ENCODE measurements around the gene NFATC2IP. TPM values are rescaled to one million over a fixed set of nuclear protein-coding genes. Genes with fewer than 3 reads are reported as not detected.
"Not testable (repeated sequence)": the region's sequence is repeated elsewhere in the genome, so short reads cannot be mapped to it uniquely, and the experiment has no call there.

Gene NFATC2IP
- total RNA-seq, 2 experiments from 2014 or later: 55.5 to 58.9 TPM

DNA sequence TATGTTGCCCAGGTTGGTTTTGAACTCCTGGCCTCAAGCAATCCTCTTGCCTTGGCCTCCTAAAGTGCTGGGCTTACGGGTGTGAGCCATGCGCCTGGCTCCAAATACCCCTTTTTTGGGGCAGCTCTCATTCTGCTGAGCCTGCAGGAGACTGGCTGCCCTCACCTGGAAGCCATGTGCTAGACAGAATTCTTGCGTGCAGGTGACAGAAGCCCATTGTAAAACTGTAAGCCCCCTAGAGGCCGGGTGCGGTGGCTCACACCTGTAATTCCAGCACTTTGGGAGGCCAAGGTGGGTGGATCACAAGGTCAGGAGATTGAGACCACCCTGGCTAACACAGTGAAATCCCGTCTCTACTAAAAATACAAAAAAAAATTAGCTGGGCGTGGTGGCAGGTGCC, 29.6 kb downstream of the NFATC2IP start:
- intact Hi-C loops (cut with micrococcal nuclease); H3K27ac Mint-ChIP-seq; DNase-seq; H3K9me3 Mint-ChIP-seq; H3K4me3 Mint-ChIP-seq; H3K27me3 Mint-ChIP-seq (ENCODE audit: low read depth): not testable (repeated sequence)
- Mint-ChIP-seq H3K4me1 (ENCODE audit: low read depth) (peaks cover 40% of the 10 kb centered on the region), H3K36me3 (ENCODE audit: low read depth) (peaks cover 32% of the 10 kb centered on the region)
- CTCF ChIA-PET: interaction anchor here (0.7 to 1.6 kb wide), 5 partner anchors 12 to 127 kb away, joined by 3 to 6 read pairs (median 6); no protein-coding TSS in a partner anchor

DNA sequence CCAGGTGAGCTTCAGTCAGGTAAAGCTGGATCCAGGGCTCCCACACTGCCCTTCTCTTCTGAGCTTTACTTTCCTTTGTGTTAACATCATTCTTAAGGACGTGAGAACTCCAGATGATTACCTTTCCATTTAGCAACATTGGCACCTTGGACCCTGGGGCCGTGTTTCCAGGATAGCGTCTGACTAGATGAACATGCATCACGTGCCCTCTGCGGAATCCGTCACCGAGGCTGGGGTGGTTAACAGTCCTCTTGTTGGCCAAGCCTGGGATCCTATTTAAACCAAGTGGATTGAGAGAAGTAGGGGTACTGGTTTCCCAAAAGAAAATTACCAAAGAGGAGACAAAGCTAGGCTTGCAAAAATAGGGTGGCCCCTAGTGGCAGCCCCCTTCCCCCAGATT, 30.2 kb downstream of the NFATC2IP start:
- H3K27me3 Mint-ChIP-seq (ENCODE audit: low read depth): no peaks in the 10 kb centered on the region
- H3K9me3 Mint-ChIP-seq: peaks cover 5% of the 10 kb centered on the region
- H3K4me1 Mint-ChIP-seq (ENCODE audit: low read depth): peaks cover 36% of the 10 kb centered on the region
- no peak for DNase-seq
- CTCF ChIA-PET: interaction anchor here (0.8 to 2.4 kb wide), 4 partner anchors 18 to 128 kb away, joined by 3 to 6 read pairs (median 6); no protein-coding TSS in a partner anchor
- H3K27ac Mint-ChIP-seq: no peak overlapping the region
- peaks cover 37% of the 10 kb centered on the region for H3K36me3 Mint-ChIP-seq (ENCODE audit: low read depth)
- no peak overlapping the region for H3K4me3 Mint-ChIP-seq
- intact Hi-C loops (cut with micrococcal nuclease): no loop called here

DNA sequence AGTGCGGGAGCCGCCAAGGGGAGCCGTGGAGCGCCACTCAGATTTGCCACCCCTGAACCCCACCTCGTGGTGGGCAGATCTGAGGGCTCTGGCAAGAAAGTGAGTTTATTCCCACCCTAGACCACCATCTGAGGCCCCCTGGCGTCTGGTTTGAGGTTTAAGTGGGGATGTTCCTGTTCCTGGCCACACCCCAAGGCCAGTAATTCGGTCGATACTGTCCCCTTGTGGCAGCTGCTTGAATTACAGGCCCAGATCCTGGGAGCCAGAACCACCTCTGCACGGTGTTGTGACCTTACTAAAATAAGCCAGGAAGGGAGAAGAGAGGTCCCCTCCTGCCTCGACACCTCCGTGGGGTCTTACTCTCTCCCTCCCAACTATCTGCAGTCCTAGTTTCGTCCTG, 30.8 kb downstream of the NFATC2IP start:
- Mint-ChIP-seq H3K9me3 (peaks cover 5% of the 10 kb centered on the region), H3K4me3 (no peak overlapping the region), H3K4me1 (ENCODE audit: low read depth) (peaks cover 30% of the 10 kb centered on the region), H3K27ac (no peak overlapping the region), H3K27me3 (ENCODE audit: low read depth) (no peaks in the 10 kb centered on the region), H3K36me3 (ENCODE audit: low read depth) (peaks cover 42% of the 10 kb centered on the region)
- DNase-seq: peak; percentile 61
- CTCF ChIA-PET: interaction anchor here (2.4 kb wide), 1 partner anchor 47 kb away, joined by 6 read pairs; no protein-coding TSS in a partner anchor
- intact Hi-C loops (cut with micrococcal nuclease): no loop called here

GRCh38 chr16:28982418-28982817, 31.7 kb downstream of the NFATC2IP start:
- H3K4me3 Mint-ChIP-seq: no peak overlapping the region
- H3K27me3 Mint-ChIP-seq (ENCODE audit: low read depth): no peaks in the 10 kb centered on the region
- CTCF ChIA-PET: interaction anchor here (0.6 to 3.3 kb wide), 3 partner anchors 9 to 46 kb away, joined by 3 to 14 read pairs (median 6); partner anchors contain the start of gene SPNS1
- intact Hi-C loops (cut with micrococcal nuclease): no loop called here
- peaks cover 31% of the 10 kb centered on the region for H3K4me1 Mint-ChIP-seq (ENCODE audit: low read depth)
- peaks cover 51% of the 10 kb centered on the region for H3K36me3 Mint-ChIP-seq (ENCODE audit: low read depth)
- H3K27ac Mint-ChIP-seq: no peak overlapping the region
- DNase-seq: no peak
- peaks cover 9% of the 10 kb centered on the region for H3K9me3 Mint-ChIP-seq

GRCh38 chr16:28982949-28983348, 32.2 kb downstream of the NFATC2IP start:
- CTCF ChIA-PET: interaction anchor here (0.6 to 3.3 kb wide), 3 partner anchors 9 to 46 kb away, joined by 3 to 14 read pairs (median 6); partner anchors contain the start of gene SPNS1
- intact Hi-C loops (cut with micrococcal nuclease): no loop called here
- Mint-ChIP-seq H3K4me1 (ENCODE audit: low read depth) (peaks cover 35% of the 10 kb centered on the region), H3K27me3 (ENCODE audit: low read depth) (no peaks in the 10 kb centered on the region), H3K9me3 (peaks cover 11% of the 10 kb centered on the region), H3K36me3 (ENCODE audit: low read depth) (peaks cover 57% of the 10 kb centered on the region), H3K4me3 (no peak overlapping the region), H3K27ac (peak overlapping the region; percentile 32)
- DNase-seq: no peak

DNA sequence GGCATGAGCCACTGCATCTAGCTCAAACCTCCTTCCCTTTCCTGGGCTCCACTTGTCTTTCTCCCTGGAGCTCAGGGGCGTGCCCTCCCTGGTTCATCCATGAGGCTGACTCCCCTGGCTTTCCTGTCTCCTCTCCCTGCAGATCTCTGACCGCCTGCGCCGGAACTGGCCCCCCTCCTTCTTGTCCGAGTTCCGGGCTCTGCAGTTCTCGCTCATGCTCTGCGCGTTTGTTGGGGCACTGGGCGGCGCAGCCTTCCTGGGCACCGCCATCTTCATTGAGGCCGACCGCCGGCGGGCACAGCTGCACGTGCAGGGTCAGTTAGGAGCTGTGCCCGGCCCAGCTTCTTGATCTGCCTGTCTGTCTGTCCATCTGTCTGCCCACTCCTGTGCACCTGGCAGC, 32.9 kb downstream of the NFATC2IP start:
- Mint-ChIP-seq H3K9me3 (peaks cover 11% of the 10 kb centered on the region), H3K36me3 (ENCODE audit: low read depth) (peaks cover 59% of the 10 kb centered on the region), H3K4me1 (ENCODE audit: low read depth) (peaks cover 34% of the 10 kb centered on the region), H3K4me3 (peak overlapping the region; percentile 45), H3K27me3 (ENCODE audit: low read depth) (no peaks in the 10 kb centered on the region), H3K27ac (peak overlapping the region; percentile 32)
- intact Hi-C loops (cut with micrococcal nuclease): loop anchor here (1.0 kb wide), 1 partner anchor 33 kb away; the partner anchor contains the start of gene NFATC2IP
- DNase-seq: no peak
- CTCF ChIA-PET: interaction anchor here (3.3 kb wide), 1 partner anchor 10 kb away, joined by 14 read pairs; the partner anchor contains the start of gene SPNS1

DNA sequence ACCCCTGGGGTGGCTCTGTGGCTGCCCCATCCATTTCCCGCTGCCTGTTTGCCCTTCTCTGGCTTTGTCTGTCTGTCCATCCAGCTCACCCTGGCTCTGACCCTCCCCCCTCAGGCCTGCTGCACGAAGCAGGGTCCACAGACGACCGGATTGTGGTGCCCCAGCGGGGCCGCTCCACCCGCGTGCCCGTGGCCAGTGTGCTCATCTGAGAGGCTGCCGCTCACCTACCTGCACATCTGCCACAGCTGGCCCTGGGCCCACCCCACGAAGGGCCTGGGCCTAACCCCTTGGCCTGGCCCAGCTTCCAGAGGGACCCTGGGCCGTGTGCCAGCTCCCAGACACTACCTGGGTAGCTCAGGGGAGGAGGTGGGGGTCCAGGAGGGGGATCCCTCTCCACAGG, 33.4 kb downstream of the NFATC2IP start:
- intact Hi-C loops (cut with micrococcal nuclease): loop anchor here (1.0 kb wide), 1 partner anchor 34 kb away; the partner anchor contains the start of gene NFATC2IP
- peak overlapping the region; percentile 45 for H3K4me3 Mint-ChIP-seq
- H3K4me1 Mint-ChIP-seq (ENCODE audit: low read depth): peaks cover 38% of the 10 kb centered on the region
- CTCF ChIA-PET: interaction anchor here (0.5 to 3.3 kb wide), 3 partner anchors 10 to 32 kb away, joined by 3 to 14 read pairs (median 6); partner anchors contain the start of gene SPNS1
- H3K9me3 Mint-ChIP-seq: peaks cover 11% of the 10 kb centered on the region
- H3K36me3 Mint-ChIP-seq (ENCODE audit: low read depth): peaks cover 62% of the 10 kb centered on the region
- peak overlapping the region; percentile 32 for H3K27ac Mint-ChIP-seq
- H3K27me3 Mint-ChIP-seq (ENCODE audit: low read depth): no peaks in the 10 kb centered on the region
- no peak for DNase-seq

DNA sequence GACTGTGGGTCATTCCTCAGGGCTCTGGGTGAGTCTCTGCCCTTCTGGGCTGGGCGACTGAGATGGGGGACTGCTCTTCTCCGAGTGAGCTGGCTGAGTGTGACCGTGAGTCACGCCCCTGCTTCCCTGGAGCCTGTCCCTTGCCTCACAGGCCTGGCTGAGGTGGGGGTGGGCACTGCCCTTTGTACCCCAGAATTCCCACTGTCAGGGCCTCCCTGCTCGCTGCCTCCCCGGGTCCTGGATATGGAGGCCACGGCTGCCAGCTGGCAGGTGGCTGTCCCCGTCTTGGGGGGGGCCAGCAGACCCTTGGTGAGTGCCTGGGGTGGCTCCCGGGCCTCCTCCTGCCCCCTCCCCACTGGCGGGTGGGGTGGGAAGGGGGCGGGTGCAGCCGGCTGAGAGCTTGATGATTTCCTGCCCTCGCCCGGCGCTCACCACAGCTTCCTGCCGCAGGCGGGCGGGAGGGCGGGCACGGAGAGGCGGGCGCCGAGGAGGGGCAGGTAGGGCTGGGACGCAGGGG, 33.9 kb downstream of the NFATC2IP start, which contains the start of gene LAT:
TSS of gene LAT (plus strand) at position 434 of the 517 bp plus-strand sequence. CDS start 366 bp downstream, outside the sequence.
- Mint-ChIP-seq H3K36me3 (ENCODE audit: low read depth) (peaks cover 66% of the 10 kb centered on the region), H3K4me3 (peak within 1 kb of the TSS; percentile 100), H3K4me1 (ENCODE audit: low read depth) (peaks cover 44% of the 10 kb centered on the region), H3K9me3 (peaks cover 11% of the 10 kb centered on the region), H3K27me3 (ENCODE audit: low read depth) (no peaks in the 10 kb centered on the region), H3K27ac (peak within 1 kb of the TSS; percentile 99)
- intact Hi-C loops (cut with micrococcal nuclease): loop anchor here (1.0 kb wide), 2 partner anchors 10 to 34 kb away; partner anchors contain the start of genes NFATC2IP and SPNS1
- peak; percentile 84 for DNase-seq
- CTCF ChIA-PET: interaction anchor here (0.5 to 3.3 kb wide), 4 partner anchors 11 to 31 kb away, joined by 3 to 14 read pairs (median 4); partner anchors contain the start of gene SPNS1

- Mint-ChIP-seq H3K27ac (peak overlapping the region; percentile 99), H3K27me3 (ENCODE audit: low read depth) (no peaks in the 10 kb centered on the region), H3K4me1 (ENCODE audit: low read depth) (peaks cover 52% of the 10 kb centered on the region), H3K4me3 (peak overlapping the region; percentile 100), H3K9me3 (peaks cover 11% of the 10 kb centered on the region), H3K36me3 (ENCODE audit: low read depth) (peaks cover 70% of the 10 kb centered on the region)
- DNase-seq: peak; percentile 50
- CTCF ChIA-PET: interaction anchor here (0.5 to 3.3 kb wide), 9 partner anchors 8 to 115 kb away, joined by 3 to 14 read pairs (median 4); partner anchors contain the start of gene SPNS1
- intact Hi-C loops (cut with micrococcal nuclease): loop anchor here (1.0 kb wide), 1 partner anchor 11 kb away; the partner anchor contains the start of gene SPNS1
Observed at GRCh38 chr16:28985211-28986041, 34.7 kb downstream of the NFATC2IP start.

DNA sequence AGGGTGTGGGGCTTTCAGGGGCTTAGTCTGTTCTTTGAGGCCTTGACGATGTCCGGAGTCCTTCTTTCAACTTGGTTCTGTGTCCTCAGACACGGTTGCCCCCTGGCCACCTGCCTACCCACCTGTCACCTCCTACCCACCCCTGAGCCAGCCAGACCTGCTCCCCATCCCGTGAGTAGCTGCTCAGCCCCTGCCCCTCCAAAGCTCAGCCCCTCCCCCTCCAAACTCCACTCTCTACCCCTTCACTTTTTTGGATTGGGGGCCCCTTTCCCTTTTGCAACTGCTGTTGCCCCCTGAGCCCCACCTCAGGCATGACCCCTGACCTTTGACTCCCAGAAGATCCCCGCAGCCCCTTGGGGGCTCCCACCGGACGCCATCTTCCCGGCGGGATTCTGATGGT, 35.3 kb downstream of the NFATC2IP start:
- peaks cover 70% of the 10 kb centered on the region for H3K36me3 Mint-ChIP-seq (ENCODE audit: low read depth)
- intact Hi-C loops (cut with micrococcal nuclease): no loop called here

DNA sequence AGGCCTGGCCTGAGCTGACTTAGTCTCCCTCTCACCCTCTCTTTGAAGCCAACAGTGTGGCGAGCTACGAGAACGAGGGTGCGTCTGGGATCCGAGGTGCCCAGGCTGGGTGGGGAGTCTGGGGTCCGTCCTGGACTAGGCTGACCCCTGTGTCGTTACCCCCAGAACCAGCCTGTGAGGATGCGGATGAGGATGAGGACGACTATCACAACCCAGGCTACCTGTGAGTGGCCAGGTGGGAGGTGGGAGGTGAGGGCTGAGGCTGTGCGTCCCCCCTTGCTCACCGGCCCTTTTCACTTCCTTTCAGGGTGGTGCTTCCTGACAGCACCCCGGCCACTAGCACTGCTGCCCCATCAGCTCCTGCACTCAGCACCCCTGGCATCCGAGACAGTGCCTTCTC, 35.8 kb downstream of the NFATC2IP start:
- Mint-ChIP-seq H3K27ac (peak overlapping the region; percentile 99), H3K4me1 (ENCODE audit: low read depth) (peaks cover 62% of the 10 kb centered on the region), H3K36me3 (ENCODE audit: low read depth) (peaks cover 68% of the 10 kb centered on the region), H3K9me3 (peaks cover 11% of the 10 kb centered on the region), H3K4me3 (peak overlapping the region; percentile 100), H3K27me3 (ENCODE audit: low read depth) (no peaks in the 10 kb centered on the region)
- CTCF ChIA-PET: interaction anchor here (0.6 to 2.1 kb wide), 8 partner anchors 9 to 89 kb away, joined by 3 to 8 read pairs (median 4); partner anchors contain the start of gene SPNS1
- intact Hi-C loops (cut with micrococcal nuclease): no loop called here
- no peak for DNase-seq

More for the DNA sequence above, 35.3 kb downstream of the NFATC2IP start:
- CTCF ChIA-PET: interaction anchor here (0.5 to 2.1 kb wide), 7 partner anchors 8 to 116 kb away, joined by 3 to 8 read pairs (median 4); partner anchors contain the start of gene SPNS1
- Mint-ChIP-seq H3K4me1 (ENCODE audit: low read depth) (peaks cover 58% of the 10 kb centered on the region), H3K9me3 (peaks cover 11% of the 10 kb centered on the region), H3K27me3 (ENCODE audit: low read depth) (no peaks in the 10 kb centered on the region), H3K4me3 (peak overlapping the region; percentile 100), H3K27ac (peak overlapping the region; percentile 99)
- no peak for DNase-seq
